B cell (primary cell): ENCODE results near the gene CSAG3. TPM values are rescaled to one million over a fixed set of nuclear protein-coding genes. Genes with fewer than 3 reads are reported as not detected.

Experiments used
- ATAC-seq: fragments of 200-7000 bp; cut with Tn5 transposase; one replicate; pipeline ENCODE4 v1.10.0; 2021; ENCODE audit warnings: low read depth, mild to moderate bottlenecking, moderate number of reproducible peaks, moderate library complexity
- CTCF ChIA-PET: fragments of 350-600 bp; sonication (Branson Sonifier 250); formaldehyde crosslinking; loops from one replicate; lab custom pipeline; 2021; ENCODE audit warnings: antibody characterized with exemption, inconsistent platforms; lab: Charles Lee
- POLR2A ChIA-PET: fragments of 350-600 bp; sonication (Branson Sonifier 250); formaldehyde crosslinking; loops from one replicate; lab custom pipeline; 2021; ENCODE audit warnings: antibody characterized with exemption; lab: Charles Lee
- DNase-seq: peaks from one replicate; pipeline ENCODE4 v3.0.0; 2013
- H2AFZ ChIP-seq: 2 replicates; pipeline ENCODE4 v1.6.1; 2012; ENCODE audit warnings: mild to moderate bottlenecking, low read depth, low read length; ENCODE audit not compliant: insufficient read depth, poor library complexity, severe bottlenecking
- H3K27ac ChIP-seq, 2 donors: 1 replicate in 1 of 2; 2 replicates in 1 of 2; pipeline ENCODE4 v1.5.1; 2012 to 2013; ENCODE audit warnings: low read length in 2 of 2, mild to moderate bottlenecking in 2 of 2, moderate library complexity in 1 of 2
- H3K27me3 ChIP-seq, 4 experiments: fragments of 200-600 bp in 1 of 4; sonication (generic) in 1 of 4; replicated peaks in 1 of 4; 1 replicate in 2 of 4; 2 replicates in 2 of 4; pipeline versions ENCODE4 v1.6.1 to v1.7.0; 2013 to 2016; ENCODE audit warnings: low read length in 3 of 4, mild to moderate bottlenecking in 2 of 4, mixed read lengths in 1 of 4, moderate library complexity in 1 of 4; ENCODE audit not compliant: insufficient read depth in 4 of 4, control insufficient read depth in 3 of 4; ENCODE audit errors: control extremely low read depth in 1 of 4
- H3K36me3 ChIP-seq, 2 experiments: replicated peaks in 1 of 2; 1 replicate in 1 of 2; 2 replicates in 1 of 2; pipeline versions ENCODE4 v1.6.1 to v1.7.1; 2013; ENCODE audit warnings: low read length in 1 of 2; ENCODE audit not compliant: insufficient read depth in 2 of 2, control insufficient read depth in 1 of 2; ENCODE audit errors: control extremely low read depth in 1 of 2, extremely low read depth in 1 of 2
- H3K4me1 ChIP-seq, 2 donors: fragments of 200-600 bp in 1 of 2; sonication (generic) in 1 of 2; 1 replicate in 1 of 2; 2 replicates in 1 of 2; pipeline versions ENCODE4 v1.5.1 to v1.6.1; 2013 to 2017; ENCODE audit warnings: low read length in 2 of 2; ENCODE audit not compliant: control insufficient read depth in 2 of 2, insufficient read depth in 2 of 2
- H3K4me2 ChIP-seq: replicated peaks from 2 replicates; pipeline ENCODE3; 2012; ENCODE audit warnings: mild to moderate bottlenecking, low read depth, low read length; ENCODE audit not compliant: poor library complexity, severe bottlenecking
- H3K4me3 ChIP-seq, 5 experiments: fragments of 200-600 bp in 1 of 5; sonication (generic) in 1 of 5; 1 replicate in 3 of 5; 2 replicates in 2 of 5; pipeline versions ENCODE4 v1.5.1 to v1.7.0; 2011 to 2016; ENCODE audit warnings: low read length in 4 of 5, mild to moderate bottlenecking in 4 of 5, low read depth in 2 of 5, control low read depth in 1 of 5, moderate library complexity in 1 of 5; ENCODE audit not compliant: insufficient read depth in 1 of 5; ENCODE audit errors: control extremely low read depth in 1 of 5, extremely low read depth in 1 of 5
- H3K79me2 ChIP-seq: fragments of 200-600 bp; sonication (generic); one replicate; pipeline ENCODE4 v1.6.0; 2016; ENCODE audit warnings: low read length; ENCODE audit not compliant: control insufficient read depth, insufficient read depth
- H3K9ac ChIP-seq: fragments of 200-600 bp; sonication (generic); 2 replicates; pipeline ENCODE4 v1.6.1; 2017; ENCODE audit warnings: mild to moderate bottlenecking, low read length, moderate library complexity
- H3K9me3 ChIP-seq, 3 donors: one replicate each; pipeline versions ENCODE4 v1.6.1 to v1.7.1; 2013; ENCODE audit warnings: low read length in 2 of 3; ENCODE audit not compliant: control insufficient read depth in 2 of 3, insufficient read depth in 1 of 3; ENCODE audit errors: control extremely low read depth in 1 of 3
- H4K20me1 ChIP-seq: 2 replicates; pipeline ENCODE4 v1.6.0; 2012; ENCODE audit warnings: mild to moderate bottlenecking, low read length; ENCODE audit not compliant: insufficient read depth, control insufficient read depth, poor library complexity, severe bottlenecking
- H3K27ac Mint-ChIP-seq: one replicate; pipeline ENCODE4 v1.8.0; 2021; ENCODE audit warnings: mixed read lengths
- H3K27me3 Mint-ChIP-seq: one replicate; pipeline ENCODE4 v1.8.0; 2021; ENCODE audit warnings: mixed read lengths
- H3K4me1 Mint-ChIP-seq: one replicate; pipeline ENCODE4 v1.8.0; 2021; ENCODE audit warnings: mixed read lengths
- H3K4me3 Mint-ChIP-seq: one replicate; pipeline ENCODE4 v1.8.0; 2021; ENCODE audit warnings: mixed read lengths
- H3K9me3 Mint-ChIP-seq: one replicate; pipeline ENCODE4 v1.8.0; 2022; ENCODE audit warnings: mixed read lengths; ENCODE audit not compliant: insufficient read depth
- CTCF ChIP-seq: fragments of 200-600 bp; IDR thresholded peaks from one replicate; pipeline ENCODE4 v1.8.0; 2022; ENCODE audit warnings: antibody characterized with exemption, mild to moderate bottlenecking
- EZH2 ChIP-seq: IDR thresholded peaks from 2 replicates; pipeline ENCODE4 v1.6.1; 2012; ENCODE audit warnings: borderline replicate concordance, low read depth, mild to moderate bottlenecking, moderate library complexity, low read length; ENCODE audit not compliant: insufficient read depth, poor library complexity, severe bottlenecking
- WGBS: methylation state at CpG from one replicate; pipeline ENCODE4 v1.1.5; 2013; ENCODE audit warnings: missing lambda C conversion rate; ENCODE audit not compliant: insufficient coverage; 5-methylcytosine and 5-hydroxymethylcytosine counted together
- intact Hi-C: fragments of 100-400 bp; cut with micrococcal nuclease; formaldehyde crosslinking; loops from one replicate; pipeline ENCODE4 v1.10.0; 2022
- polyA plus RNA-seq: library from polyadenylated mRNA; depleted of rRNA; stranded (reverse); fragments of >200 nt; gene quantifications from 2 replicates; pipeline ENCODE4 v1.2.3, GENCODE V29; 2012
- total RNA-seq, 2 donors: library from RNA; stranded (reverse); fragments of 120-200 nt in 1 of 2; gene quantifications; 1 replicate in 1 of 2; 2 replicates in 1 of 2; pipeline versions ENCODE4 v1.2.3 to v1.2.4, GENCODE V29; 2013 to 2022

Gene CSAG3
- total and polyA plus RNA-seq, 2 donors (not counting 1 experiment from before 2014, with no cell fraction given), result not detected

DNA sequence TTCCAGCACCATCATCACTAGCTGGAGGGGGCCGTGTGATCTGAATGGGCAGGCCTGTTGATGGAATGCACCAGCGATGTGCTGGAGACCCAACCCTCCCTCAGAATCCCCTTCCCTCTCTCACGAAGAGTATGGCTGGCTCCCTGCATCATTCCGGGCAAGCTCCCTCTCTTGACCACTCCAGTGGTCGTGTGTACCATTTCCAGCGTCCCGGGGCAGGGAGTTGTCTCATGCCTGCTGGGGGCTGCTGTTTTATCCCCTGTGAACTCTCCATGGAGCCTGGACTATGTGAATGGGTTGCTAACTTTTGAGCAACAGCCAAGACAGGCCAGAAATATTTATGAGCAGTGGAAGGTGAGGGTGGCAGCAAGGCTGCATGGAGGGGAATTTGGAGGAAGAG, 33.6 kb upstream of the CSAG3 start:
- Histone ChIP-seq H3K36me3 (no peaks in the 10 kb centered on the region), H3K9ac (no peak overlapping the region), H4K20me1 (no peaks in the 10 kb centered on the region), H3K79me2 (no peaks in the 10 kb centered on the region), H3K4me1 (no peaks in the 10 kb centered on the region), H3K4me2 (no peak overlapping the region), H3K9me3 (no peaks in the 10 kb centered on the region), H3K27me3 (no peaks in the 10 kb centered on the region), H3K27ac (no peak overlapping the region), H2AFZ (no peak overlapping the region), H3K4me3 (no peak overlapping the region)
- no peak for DNase-seq
- Mint-ChIP-seq H3K9me3 (no peaks in the 10 kb centered on the region), H3K4me3 (no peak overlapping the region), H3K27me3 (no peaks in the 10 kb centered on the region), H3K4me1 (no peaks in the 10 kb centered on the region), H3K27ac (no peak overlapping the region)
- CTCF ChIA-PET, result no interaction called here
- TF ChIP-seq EZH2 (no peak), CTCF (no peak)
- no peak for ATAC-seq
- intact Hi-C loops, result no loop called here
- POLR2A ChIA-PET, result no interaction called here
- no CpG with 5 or more reads among the region's 7 CpGs for WGBS

DNA sequence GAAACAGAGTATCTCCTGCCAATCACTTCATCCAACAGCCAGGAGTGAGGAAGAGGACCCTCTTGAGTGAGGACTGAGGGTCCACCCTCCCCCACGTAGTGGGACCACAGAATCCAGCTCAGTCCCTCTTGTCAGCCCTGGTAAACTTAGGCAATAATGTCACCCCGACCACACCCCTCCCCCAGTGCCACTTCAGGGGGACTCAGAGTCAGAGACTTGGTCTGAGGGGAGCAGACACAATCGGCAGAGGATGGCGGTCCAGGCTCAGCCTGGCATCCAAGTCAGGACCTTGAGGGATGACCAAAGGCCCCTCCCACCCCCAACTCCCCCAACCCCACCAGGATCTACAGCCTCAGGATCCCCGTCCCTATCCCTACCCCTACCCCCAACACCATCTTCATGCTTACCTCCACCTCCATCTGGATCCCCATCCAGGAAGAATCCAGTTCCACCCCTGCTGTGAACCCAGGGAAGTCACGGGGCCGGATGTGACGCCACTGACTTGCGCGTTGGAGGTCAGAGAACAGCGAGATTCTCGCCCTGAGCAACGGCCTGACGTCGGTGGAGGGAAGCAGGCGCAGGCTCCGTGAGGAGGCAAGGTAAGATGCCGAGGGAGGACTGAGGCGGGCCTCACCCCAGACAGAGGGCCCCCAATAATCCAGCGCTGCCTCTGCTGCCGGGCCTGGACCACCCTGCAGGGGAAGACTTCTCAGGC, 25.6 kb upstream of the CSAG3 start, which contains the start of the genes CSAG1 and MAGEA12:
Gene CSAG1, minus strand, starts transcription at position 461 of the 715 bp plus-strand sequence. CDS start 1,261 bp downstream, outside the sequence.
Gene MAGEA12, plus strand, starts transcription at position 497 of the 715 bp plus-strand sequence. CDS start 2,405 bp downstream, outside the sequence.
- CTCF ChIA-PET, result no interaction called here
- no CpG with 5 or more reads among the region's 21 CpGs for WGBS
- Mint-ChIP-seq H3K9me3 (no peaks in the 10 kb centered on the region), H3K27me3 (no peaks in the 10 kb centered on the region), H3K27ac (no peak within 1 kb of the TSS), H3K4me3 (no peak within 1 kb of the TSS), H3K4me1 (no peaks in the 10 kb centered on the region)
- Histone ChIP-seq H3K27ac (no peak within 1 kb of the TSS), H3K27me3 (no peaks in the 10 kb centered on the region), H3K4me3 (no peak within 1 kb of the TSS), H3K79me2 (no peaks in the 10 kb centered on the region), H3K9me3 (no peaks in the 10 kb centered on the region), H4K20me1 (no peaks in the 10 kb centered on the region), H3K9ac (no peak within 1 kb of the TSS), H3K4me1 (no peaks in the 10 kb centered on the region), H3K4me2 (no peak within 1 kb of the TSS), H2AFZ (no peak within 1 kb of the TSS), H3K36me3 (no peaks in the 10 kb centered on the region)
- DNase-seq (no peak), ATAC-seq (no peak)
- TF ChIP-seq EZH2 (no peak), CTCF (no peak)
- POLR2A ChIA-PET, result no interaction called here
- intact Hi-C loops, result no loop called here
